Stimulated activated CD4-positive, alpha-beta T cell treated with anti-CD3 and anti-CD28 coated beads, Interleukin-4, amount 100 ng/mL, for 24 hours (primary cell): ENCODE results near the gene SLC13A2.

Source experiments
- DNase-seq: peaks from one replicate; pipeline ENCODE4 v3.0.0-alpha.2; 2020

SLC13A2 gene

DNA sequence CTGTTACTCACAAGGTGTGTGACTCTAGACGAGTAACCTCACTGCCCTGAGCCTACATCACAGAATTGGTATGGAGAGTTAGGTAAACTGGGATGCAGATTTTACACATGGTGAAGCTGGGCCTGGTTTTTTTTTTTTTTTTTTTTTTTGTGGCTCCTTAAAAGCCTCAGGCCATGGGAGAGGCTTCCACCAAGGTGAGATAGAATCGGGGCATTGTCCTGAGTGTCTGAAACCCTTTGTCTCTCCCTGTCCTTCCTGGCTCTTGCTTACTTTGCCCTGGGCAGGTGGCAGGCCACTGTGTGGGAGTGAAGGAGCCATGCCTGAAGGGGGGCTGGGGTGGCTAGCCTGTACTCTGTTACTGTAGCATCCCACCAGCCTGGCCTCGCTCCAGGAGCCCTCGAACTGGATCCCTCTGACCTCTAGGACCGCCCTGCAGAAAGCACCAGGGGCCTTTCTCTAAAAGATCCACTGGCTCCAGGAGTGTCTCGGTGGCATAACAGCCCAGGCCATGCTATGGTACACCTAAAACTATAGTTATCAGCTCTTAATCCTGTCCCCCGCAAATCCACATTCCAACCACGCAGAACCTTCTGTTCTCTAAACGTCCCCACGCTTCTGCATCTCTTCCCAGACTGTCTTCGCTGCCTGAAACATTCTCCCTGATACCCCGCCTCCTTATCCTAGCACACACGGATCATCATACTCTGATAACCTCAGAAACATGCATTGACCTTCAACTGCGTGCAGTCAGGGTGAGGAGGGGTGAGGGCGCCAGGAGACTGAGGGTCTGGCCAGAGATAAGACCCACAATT is 1.7 kb upstream of the SLC13A2 start:
- no peak for DNase-seq

DNA sequence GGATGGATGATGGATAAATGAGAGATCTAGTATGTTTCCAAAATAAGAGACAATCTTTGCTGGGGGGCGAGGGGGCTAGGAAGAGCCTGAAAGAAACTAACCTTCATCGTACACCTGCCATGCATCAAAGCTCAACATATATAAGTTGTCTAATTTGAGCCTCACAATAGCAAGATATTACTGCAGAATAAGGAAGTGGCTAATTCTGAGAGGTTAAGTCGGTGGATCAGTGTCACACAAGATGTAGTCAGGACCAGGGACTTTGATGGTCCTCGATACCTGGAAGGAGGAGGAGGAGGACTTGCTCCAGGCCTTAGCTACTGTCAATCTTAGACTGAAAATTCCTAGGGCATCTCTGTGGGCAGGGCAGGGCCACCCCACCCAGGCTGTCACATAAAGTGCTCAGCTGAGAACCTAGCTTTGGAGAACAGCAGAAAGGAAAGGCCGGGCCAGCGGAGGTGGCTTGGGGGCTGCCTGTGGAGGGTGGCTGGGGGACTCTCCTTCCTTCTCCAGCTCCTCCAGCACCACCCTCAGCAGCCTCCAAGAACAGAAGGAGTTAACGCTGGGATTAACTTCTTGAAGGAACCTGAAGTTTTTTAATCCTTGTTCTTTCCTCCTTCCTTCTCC is 460 bp upstream of the SLC13A2 start:
- DNase-seq = no peak

GRCh38 chr17:28474111-28474531 is 677 bp downstream of the SLC13A2 start:
- no peak for DNase-seq

DNA sequence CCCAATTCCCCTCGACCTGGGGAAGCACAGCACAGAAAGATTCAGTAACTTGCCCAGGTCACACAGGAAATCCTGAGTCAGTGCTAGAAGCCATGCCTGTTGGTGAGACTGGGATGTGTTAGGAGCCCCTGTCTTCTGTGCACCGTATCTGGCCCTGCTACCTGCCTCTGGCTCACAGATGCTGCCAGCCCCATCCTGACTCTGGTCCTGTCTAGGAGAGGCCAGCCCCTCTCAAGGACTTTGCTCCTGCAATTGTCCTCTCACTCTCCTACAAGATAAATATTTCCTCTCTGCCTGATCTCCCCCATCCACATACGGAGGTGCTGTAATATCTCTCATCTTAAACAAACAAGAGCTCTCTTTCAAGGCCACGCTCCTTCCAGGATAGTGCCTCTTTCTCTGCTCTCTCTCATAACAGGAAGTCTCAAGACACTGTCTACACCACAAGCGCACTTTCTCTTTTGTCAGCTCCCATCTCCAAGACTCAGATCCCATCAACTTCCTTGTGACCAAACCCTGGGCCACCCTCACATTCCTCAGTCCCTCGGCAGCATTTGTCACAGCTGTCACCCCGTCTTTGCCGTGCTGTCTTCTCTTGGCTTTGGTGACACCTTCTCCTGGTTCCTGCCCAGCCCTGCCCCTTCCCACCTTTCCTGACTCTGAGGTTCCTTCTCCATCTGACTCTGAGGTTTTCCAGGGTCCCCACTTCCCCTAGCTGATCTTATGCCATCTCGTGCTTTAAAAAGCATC is 1.9 kb downstream of the SLC13A2 start:
- no peak for DNase-seq

GRCh38 chr17:28476076-28476865 is 2.8 kb downstream of the SLC13A2 start:
- no peak for DNase-seq

GRCh38 chr17:28477928-28478327 is 4.5 kb downstream of the SLC13A2 start:
- no peak for DNase-seq

GRCh38 chr17:28478712-28479615 is 5.5 kb downstream of the SLC13A2 start:
- no peak for DNase-seq

GRCh38 chr17:28480278-28480677 is 6.8 kb downstream of the SLC13A2 start:
- DNase-seq = no peak

GRCh38 chr17:28480799-28481571 is 7.5 kb downstream of the SLC13A2 start:
- no peak for DNase-seq

DNA sequence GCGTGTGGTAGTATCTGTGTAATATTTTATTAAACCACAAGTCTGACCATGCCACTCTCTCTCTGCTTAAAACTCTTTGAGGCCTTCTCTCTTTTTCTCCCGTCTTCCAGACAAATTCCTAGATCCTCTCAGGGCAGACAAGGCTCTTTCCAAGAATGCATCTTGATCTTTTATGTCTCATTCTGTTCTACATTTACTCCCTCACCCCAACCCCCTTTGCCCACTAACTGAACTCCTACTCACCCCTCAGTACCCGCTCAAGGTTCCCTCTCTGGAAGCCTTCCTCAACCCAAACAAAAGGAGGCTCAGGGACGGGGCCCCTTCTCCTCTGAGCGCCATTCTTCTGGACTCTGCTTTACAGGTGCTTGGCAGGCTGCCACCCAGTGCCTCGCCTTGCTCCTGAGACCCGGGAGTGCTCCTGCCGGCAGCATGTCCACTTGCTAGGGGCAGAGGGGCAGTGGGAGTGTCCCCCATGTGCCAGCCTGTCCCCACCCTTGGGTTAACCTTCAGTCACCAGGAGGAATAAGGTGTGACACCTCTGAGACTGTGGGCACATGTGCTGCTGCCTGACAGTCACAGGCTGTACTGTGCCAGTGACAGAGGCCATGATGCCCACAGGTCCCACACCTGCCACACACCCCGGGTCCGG is 9.2 kb downstream of the SLC13A2 start:
- DNase-seq = no peak

GRCh38 chr17:28484296-28484695 is 10.9 kb downstream of the SLC13A2 start:
- no peak for DNase-seq

GRCh38 chr17:28485049-28485448 is 11.6 kb downstream of the SLC13A2 start:
- no peak for DNase-seq

GRCh38 chr17:28487881-28488532 is 14.6 kb downstream of the SLC13A2 start:
- no peak for DNase-seq

DNA sequence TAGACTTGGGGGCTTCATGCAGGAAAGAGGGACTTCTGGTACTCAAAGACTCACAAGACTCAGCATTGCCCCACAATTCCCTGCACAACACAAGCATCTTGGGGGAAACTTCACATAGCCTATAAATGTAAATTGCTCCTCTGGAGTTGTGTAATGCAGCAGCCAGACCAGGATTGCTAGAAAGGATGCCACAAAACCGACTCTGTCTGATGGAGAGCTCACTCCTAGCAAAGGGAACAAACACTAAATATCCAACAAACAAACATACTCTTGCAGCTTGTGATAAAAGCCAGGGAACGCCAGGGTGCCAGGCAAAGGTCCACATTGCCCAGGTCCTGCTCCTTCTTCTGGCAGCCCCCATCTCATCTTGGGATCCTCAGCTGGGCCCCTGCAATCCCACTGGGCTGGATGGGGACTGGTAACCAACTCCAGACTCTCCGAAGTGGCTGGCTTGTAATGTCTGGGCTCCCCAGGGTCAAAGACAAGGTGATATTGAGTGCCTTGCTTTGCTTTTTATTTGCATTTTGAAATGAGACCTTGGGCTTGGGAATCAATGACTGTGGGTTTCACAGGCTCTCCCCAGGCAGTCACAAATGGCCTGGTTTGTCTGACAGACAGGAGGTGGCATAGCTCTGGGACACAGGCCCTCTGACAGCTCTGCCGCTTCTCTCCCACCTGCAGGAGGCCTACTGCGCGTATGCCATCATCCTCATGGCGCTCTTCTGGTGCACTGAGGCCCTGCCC is 15.3 kb downstream of the SLC13A2 start:
- no peak for DNase-seq

DNA sequence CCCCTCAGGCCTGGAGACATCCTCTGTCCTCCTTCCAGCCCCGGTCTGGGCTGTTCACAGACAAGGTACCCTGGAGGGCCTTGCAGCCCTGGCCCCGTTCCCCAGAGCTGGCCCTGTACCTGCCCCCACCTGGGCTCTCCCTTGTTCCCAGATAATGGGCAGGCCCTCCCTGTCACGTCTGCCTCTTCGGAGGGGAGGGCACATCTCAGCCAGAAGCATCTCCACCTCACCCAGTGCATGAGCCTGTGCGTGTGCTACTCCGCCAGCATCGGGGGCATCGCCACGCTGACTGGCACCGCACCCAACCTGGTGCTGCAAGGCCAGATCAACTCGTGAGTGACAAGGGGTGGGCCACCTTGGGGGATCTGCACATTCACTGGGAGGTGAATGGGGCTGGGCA is 17.8 kb downstream of the SLC13A2 start:
- DNase-seq = no peak

GRCh38 chr17:28491860-28492259 is 18.4 kb downstream of the SLC13A2 start:
- no peak for DNase-seq

DNA sequence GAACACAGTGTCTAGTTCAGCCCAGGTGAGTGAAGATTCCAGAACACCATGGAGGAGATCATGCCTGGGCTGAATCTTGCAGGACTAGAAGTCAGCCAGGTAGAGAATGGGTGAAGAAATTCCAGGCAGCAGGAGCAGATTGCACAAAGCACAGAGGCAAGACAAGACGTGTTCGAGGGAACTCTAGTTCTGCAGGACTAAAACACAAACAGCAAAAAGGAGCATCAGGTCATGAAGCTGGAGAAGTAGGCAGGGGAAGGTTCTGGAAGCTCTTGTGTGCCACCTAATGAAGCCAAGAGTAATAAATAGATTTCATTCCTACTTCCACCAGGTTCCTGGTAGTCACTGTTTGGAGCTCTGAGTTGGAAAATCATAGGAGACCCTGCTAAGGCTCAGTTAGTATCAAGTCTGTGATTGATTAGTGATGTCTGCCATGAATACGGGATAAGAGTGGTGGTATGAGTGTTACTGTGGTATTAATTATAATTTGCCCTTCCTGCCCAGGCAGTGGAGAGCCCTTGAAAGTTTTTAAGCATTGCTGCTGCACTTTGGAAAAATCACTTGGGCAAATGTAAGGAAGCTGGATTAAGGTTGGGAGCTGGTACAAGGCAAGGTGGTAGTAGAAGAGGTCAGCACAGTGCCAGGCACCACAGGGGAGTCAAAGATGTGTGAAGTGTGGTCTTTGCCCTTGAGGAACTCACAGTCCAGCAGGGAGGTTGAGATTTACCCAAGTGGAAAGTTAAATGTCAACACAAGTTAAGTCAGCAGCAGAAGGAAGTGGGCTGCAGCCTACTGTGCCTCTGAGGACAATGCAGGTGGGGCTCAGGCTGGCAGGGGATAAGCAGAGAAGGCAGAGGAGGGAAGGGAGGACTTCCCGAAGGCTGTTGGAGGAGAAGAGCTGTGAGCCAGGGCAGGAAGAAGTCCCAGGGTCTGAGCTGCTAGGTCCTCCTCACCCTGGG is 19.2 kb downstream of the SLC13A2 start:
- DNase-seq = no peak

DNA sequence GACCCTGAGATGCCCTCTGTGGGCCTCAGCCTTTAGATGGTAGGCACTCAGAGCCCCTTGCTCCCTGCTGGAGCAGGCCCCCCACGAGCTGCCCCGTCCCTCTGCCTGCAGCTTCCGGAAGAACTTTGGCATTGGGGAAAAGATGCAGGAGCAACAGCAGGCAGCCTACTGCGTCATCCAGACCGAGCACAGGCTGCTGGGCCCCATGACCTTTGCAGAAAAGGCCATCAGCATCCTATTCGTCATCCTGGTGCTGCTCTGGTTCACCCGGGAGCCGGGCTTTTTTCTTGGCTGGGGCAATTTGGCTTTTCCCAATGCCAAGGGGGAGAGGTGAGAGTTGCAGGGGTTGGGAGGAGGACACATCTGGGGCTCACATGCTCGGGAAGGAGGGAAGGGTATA is 20.0 kb downstream of the SLC13A2 start:
- no peak for DNase-seq
